ENCODE results near the gene CROCC2.

The CROCC2 gene

DNA sequence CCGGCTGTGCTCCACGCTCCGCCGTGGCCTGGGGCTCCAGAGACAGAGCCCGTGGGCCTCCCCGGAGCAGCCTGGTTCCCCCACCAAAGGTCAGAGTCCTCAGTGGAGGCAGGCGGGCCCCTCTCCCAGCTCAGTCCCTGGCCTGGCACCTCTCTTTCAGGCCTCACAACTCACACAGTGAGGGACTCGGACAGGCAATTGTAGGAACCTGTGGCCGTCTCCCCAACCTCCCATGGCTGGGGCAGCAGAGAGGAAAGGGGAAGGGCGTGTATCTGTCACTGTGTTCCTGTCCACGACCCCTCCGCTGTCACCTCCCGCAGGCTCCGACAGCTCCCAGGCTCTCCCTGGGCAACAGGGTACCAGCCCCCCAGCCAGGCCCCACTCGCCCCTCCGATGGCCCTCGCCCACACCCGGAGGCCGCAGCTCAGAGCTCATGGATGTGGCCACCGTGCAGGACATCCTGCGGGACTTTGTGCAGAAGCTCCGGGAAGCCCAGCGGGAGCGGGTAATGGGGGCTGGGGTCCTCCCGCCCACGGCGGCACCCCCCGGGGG, 59.8 kb downstream of the CROCC2 start:
- Histone ChIP-seq H3K27ac (replicated peaks) (peak overlapping the region; percentile 83), H3K27me3 (ENCODE audit: insufficient read depth, poor library complexity, severe bottlenecking) (no peaks in the 10 kb centered on the region), H3K4me3 (replicated peaks; ENCODE audit: insufficient read depth, low read length) (no peak overlapping the region)
- TF ChIP-seq GABPA (IDR thresholded peaks at IDR 0.05; ENCODE audit: low read depth) (no peak), POLR2AphosphoS5 (IDR thresholded peaks at IDR 0.05; ENCODE audit: low read depth) (no peak), CTCF (IDR thresholded peaks at IDR 0.05; ENCODE audit: insufficient read depth, low read length) (no peak), SPI1 (IDR thresholded peaks at IDR 0.05; ENCODE audit: borderline replicate concordance, low read depth) (no peak)
- TF ChIP-seq, protein P1, sequence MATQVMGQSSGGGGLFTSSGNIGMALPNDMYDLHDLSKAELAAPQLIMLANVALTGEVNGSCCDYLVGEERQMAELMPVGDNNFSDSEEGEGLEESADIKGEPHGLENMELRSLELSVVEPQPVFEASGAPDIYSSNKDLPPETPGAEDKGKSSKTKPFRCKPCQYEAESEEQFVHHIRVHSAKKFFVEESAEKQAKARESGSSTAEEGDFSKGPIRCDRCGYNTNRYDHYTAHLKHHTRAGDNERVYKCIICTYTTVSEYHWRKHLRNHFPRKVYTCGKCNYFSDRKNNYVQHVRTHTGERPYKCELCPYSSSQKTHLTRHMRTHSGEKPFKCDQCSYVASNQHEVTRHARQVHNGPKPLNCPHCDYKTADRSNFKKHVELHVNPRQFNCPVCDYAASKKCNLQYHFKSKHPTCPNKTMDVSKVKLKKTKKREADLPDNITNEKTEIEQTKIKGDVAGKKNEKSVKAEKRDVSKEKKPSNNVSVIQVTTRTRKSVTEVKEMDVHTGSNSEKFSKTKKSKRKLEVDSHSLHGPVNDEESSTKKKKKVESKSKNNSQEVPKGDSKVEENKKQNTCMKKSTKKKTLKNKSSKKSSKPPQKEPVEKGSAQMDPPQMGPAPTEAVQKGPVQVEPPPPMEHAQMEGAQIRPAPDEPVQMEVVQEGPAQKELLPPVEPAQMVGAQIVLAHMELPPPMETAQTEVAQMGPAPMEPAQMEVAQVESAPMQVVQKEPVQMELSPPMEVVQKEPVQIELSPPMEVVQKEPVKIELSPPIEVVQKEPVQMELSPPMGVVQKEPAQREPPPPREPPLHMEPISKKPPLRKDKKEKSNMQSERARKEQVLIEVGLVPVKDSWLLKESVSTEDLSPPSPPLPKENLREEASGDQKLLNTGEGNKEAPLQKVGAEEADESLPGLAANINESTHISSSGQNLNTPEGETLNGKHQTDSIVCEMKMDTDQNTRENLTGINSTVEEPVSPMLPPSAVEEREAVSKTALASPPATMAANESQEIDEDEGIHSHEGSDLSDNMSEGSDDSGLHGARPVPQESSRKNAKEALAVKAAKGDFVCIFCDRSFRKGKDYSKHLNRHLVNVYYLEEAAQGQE (IDR thresholded peaks at IDR 0.05; ENCODE audit: insufficient replicate concordance, low read depth), result no peak
- peak in 1 of 2 experiments; percentile 25 for DNase-seq (ENCODE audit: low read depth in 1 of 2, low spot score in 1 of 2)

DNA sequence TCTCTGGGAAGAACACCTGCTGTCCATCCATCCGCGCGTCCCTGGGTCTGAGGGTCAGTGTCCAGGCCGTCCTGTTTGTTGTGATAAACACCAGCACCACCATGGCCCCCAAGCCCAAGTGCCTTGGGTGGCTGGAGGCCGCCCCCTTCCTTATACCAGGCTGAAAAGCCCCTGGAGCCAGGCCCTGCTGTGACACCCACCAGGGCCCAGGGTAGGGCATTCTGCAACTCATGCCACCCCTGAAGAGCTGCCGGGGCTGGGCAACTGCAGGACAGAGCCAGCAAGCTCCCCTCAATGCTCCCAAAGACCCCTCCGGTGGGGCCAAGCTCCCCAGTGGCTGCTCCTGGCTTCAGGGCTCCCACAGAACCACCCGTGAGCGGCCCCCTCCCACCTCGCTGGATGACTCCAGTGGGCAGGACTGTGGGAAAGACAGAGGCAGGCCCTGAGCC, 60.3 kb downstream of the CROCC2 start:
- TF ChIP-seq, protein P1 (IDR thresholded peaks at IDR 0.05; ENCODE audit: insufficient replicate concordance, low read depth), result no peak
- TF ChIP-seq SPI1 (IDR thresholded peaks at IDR 0.05; ENCODE audit: borderline replicate concordance, low read depth), result no peak
- no peak for TF ChIP-seq POLR2AphosphoS5 (IDR thresholded peaks at IDR 0.05; ENCODE audit: low read depth)
- no peak for TF ChIP-seq GABPA (IDR thresholded peaks at IDR 0.05; ENCODE audit: low read depth)
- no peak for TF ChIP-seq CTCF (IDR thresholded peaks at IDR 0.05; ENCODE audit: insufficient read depth, low read length)

DNA sequence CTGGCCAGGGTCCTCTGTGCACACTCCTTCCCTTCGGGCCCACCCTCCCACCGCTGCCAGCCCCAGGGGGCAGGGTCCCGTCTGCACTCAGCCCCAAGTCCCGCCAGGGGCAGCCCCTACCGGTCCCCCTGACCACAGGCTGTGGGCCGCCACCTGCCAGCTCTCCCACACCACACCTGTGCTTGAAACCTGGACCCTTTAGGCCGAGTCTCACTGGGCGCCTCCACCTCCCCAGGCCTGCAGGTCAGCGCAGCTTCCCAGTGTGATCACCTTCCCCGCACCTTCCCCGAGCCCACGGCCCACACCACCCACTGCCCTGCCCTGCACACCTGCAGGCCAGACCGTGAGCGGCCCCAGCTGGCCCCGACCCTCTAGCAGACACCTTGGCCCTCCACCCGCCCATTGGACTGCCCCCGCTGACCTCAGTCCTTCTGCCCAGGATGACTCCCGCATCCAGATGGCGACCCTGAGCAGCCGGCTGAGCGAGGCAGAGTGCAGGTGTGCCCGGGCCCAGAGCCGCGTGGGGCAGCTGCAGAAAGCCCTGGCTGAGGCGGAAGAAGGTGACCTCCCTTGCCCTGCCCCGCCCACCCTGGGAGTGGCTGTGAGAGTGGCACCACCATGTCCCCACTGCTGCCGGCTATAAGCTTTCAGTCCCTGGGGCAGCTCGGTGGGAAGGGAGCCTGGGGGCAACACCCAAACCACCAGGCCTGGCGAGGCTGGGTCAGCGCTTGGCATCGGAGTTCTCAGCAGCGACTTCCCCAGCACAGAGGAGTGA, 61.0 kb downstream of the CROCC2 start:
- DNase-seq (ENCODE audit: low read depth in 1 of 2, low spot score in 1 of 2), result no peak
- TF ChIP-seq POLR2AphosphoS5 (IDR thresholded peaks at IDR 0.05; ENCODE audit: low read depth), result no peak
- Histone ChIP-seq H3K27ac (replicated peaks) (no peak overlapping the region), H3K27me3 (ENCODE audit: insufficient read depth, poor library complexity, severe bottlenecking) (no peaks in the 10 kb centered on the region), H3K4me3 (replicated peaks; ENCODE audit: insufficient read depth, low read length) (no peak overlapping the region)

More for the DNA sequence above, 60.3 kb downstream of the CROCC2 start:
- H3K27ac ChIP-seq (replicated peaks), result no peak overlapping the region
- H3K4me3 ChIP-seq (replicated peaks; ENCODE audit: insufficient read depth, low read length), result no peak overlapping the region
- DNase-seq (ENCODE audit: low read depth in 1 of 2, low spot score in 1 of 2), result no peak
- no peaks in the 10 kb centered on the region for H3K27me3 ChIP-seq (ENCODE audit: insufficient read depth, poor library complexity, severe bottlenecking)

DNA sequence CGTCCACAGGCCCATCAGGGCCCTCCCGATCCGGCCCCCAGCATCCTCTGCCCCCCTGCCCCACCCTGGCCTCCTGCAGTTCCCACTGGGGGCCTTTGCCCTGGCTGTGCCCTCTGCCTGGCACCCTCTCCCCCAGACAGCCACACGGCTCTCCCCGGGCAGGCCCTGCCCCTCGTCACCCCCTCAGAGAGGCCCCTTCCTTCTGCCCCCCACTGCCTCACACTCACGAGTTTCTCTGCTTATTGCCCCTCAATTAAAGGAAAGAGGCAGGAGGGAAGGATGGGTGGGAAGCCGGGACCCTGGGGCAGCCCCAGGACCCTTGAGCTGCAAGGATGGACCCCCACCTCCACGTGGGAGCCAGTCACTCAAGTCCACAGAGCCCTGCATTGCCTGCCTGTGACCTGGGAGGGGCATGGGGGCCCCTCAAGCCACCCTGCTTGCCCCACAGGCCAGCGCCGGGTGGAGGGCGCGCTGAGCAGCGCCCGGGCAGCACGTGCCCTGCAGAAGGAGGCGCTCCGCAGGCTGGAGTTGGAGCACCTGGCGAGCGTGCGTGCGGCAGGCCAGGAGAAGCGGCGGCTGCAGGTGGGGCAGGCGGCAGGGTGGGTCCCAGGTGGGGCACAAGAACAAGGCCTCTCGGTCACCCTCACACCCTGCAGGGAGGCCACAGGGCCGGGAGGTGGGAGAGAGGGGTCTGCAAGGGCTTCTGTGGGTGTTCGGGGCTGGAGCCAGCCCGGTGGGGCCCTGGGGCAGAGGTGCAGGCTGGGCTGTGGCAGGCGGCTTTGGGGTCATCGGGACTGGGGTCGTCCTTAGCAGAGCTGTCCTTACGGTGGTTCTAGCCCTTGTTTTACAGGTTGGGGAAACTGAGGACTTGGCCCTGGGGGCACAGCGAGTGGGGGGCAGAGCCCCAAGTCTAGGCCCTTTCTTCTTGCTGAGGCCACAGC, 61.8 kb downstream of the CROCC2 start:
- TF ChIP-seq, protein P1 (IDR thresholded peaks at IDR 0.05; ENCODE audit: insufficient replicate concordance, low read depth), result no peak
- TF ChIP-seq GABPA (IDR thresholded peaks at IDR 0.05; ENCODE audit: low read depth) (no peak), POLR2AphosphoS5 (IDR thresholded peaks at IDR 0.05; ENCODE audit: low read depth) (no peak), SPI1 (IDR thresholded peaks at IDR 0.05; ENCODE audit: borderline replicate concordance, low read depth) (no peak), CTCF (IDR thresholded peaks at IDR 0.05; ENCODE audit: insufficient read depth, low read length) (no peak)
- Histone ChIP-seq H3K4me3 (replicated peaks; ENCODE audit: insufficient read depth, low read length) (no peak overlapping the region), H3K27me3 (ENCODE audit: insufficient read depth, poor library complexity, severe bottlenecking) (no peaks in the 10 kb centered on the region), H3K27ac (replicated peaks) (no peak overlapping the region)
- DNase-seq (ENCODE audit: low read depth in 1 of 2, low spot score in 1 of 2), result no peak

Measured in HL-60 (cell line).